H9 (cell line): Measurements from ENCODE around the gene STK10. TPM values are rescaled to one million over a fixed set of nuclear protein-coding genes. Genes with fewer than 3 reads are reported as not detected.

ENCODE experiments used
- DNase-seq: peaks from one replicate; pipeline ENCODE4 v3.0.0-alpha.2; 2017
- H2AFZ ChIP-seq: one replicate; pipeline ENCODE4 v1.6.1; 2013; ENCODE audit warnings: mild to moderate bottlenecking, low read length, control low read depth, moderate library complexity
- H2AK5ac ChIP-seq: 2 replicates; pipeline ENCODE4 v1.6.1; 2013; ENCODE audit warnings: low read length, control low read depth, mixed read lengths; ENCODE audit not compliant: insufficient read length
- H2BK120ac ChIP-seq: one replicate; pipeline ENCODE4 v1.6.1; 2013; ENCODE audit warnings: low read depth, mild to moderate bottlenecking, low read length, control low read depth, inconsistent platforms; ENCODE audit not compliant: poor library complexity, severe bottlenecking
- H2BK12ac ChIP-seq: 2 replicates; pipeline ENCODE4 v1.6.1; 2013; ENCODE audit warnings: low read length, control low read depth, mixed read lengths, low read depth; ENCODE audit not compliant: insufficient read length
- H2BK15ac ChIP-seq: 2 replicates; pipeline ENCODE4 v1.6.1; 2013; ENCODE audit warnings: low read depth, low read length, control low read depth
- H2BK20ac ChIP-seq: one replicate; pipeline ENCODE4 v1.6.1; 2013; ENCODE audit warnings: low read depth, mild to moderate bottlenecking, low read length, control low read depth, inconsistent platforms; ENCODE audit not compliant: poor library complexity, severe bottlenecking
- H2BK5ac ChIP-seq: 2 replicates; pipeline ENCODE4 v1.6.1; 2013; ENCODE audit warnings: low read length, control low read depth, mixed read lengths; ENCODE audit not compliant: insufficient read length
- H3K14ac ChIP-seq: 2 replicates; pipeline ENCODE4 v1.6.1; 2013; ENCODE audit warnings: low read length, control low read depth; ENCODE audit not compliant: insufficient read depth
- H3K18ac ChIP-seq: 2 replicates; pipeline ENCODE4 v1.6.1; 2013; ENCODE audit warnings: low read depth, mild to moderate bottlenecking, mixed read lengths, low read length, control low read depth; ENCODE audit not compliant: insufficient read length
- H3K23ac ChIP-seq: 2 replicates; pipeline ENCODE4 v1.6.1; 2013; ENCODE audit warnings: low read length, control low read depth, mixed read lengths, low read depth; ENCODE audit not compliant: insufficient read length
- H3K23me2 ChIP-seq: 2 replicates; pipeline ENCODE4 v1.6.1; 2013; ENCODE audit warnings: low read depth, mild to moderate bottlenecking, mixed read lengths, low read length, control low read depth; ENCODE audit not compliant: insufficient read length, poor library complexity, severe bottlenecking
- H3K27ac ChIP-seq: 2 replicates; pipeline ENCODE4 v1.5.1; 2013; ENCODE audit warnings: low read length, control low read depth, mixed read lengths, low read depth; ENCODE audit not compliant: insufficient read length
- H3K27me3 ChIP-seq: 2 replicates; pipeline ENCODE4 v1.6.1; 2013; ENCODE audit warnings: low read length, control low read depth, inconsistent platforms; ENCODE audit not compliant: insufficient read depth
- H3K4ac ChIP-seq: 2 replicates; pipeline ENCODE4 v1.6.1; 2013; ENCODE audit warnings: low read depth, mild to moderate bottlenecking, control low read depth, inconsistent platforms, low read length, moderate library complexity
- H3K4me1 ChIP-seq: 2 replicates; pipeline ENCODE4 v1.6.1; 2013; ENCODE audit warnings: low read length, control low read depth, inconsistent platforms; ENCODE audit not compliant: insufficient read depth
- H3K4me2 ChIP-seq: 2 replicates; pipeline ENCODE4 v1.6.1; 2013; ENCODE audit warnings: low read length, control low read depth, mixed read lengths; ENCODE audit not compliant: insufficient read length, insufficient read depth
- H3K56ac ChIP-seq: 2 replicates; pipeline ENCODE4 v1.6.1; 2013; ENCODE audit warnings: low read depth, mild to moderate bottlenecking, mixed read lengths, low read length, control low read depth; ENCODE audit not compliant: insufficient read length
- H3K79me1 ChIP-seq: 2 replicates; pipeline ENCODE4 v1.6.1; 2013; ENCODE audit warnings: low read depth, mild to moderate bottlenecking, moderate library complexity, low read length, control low read depth, inconsistent platforms; ENCODE audit not compliant: insufficient read depth, poor library complexity, severe bottlenecking
- H3K79me2 ChIP-seq: 2 replicates; pipeline ENCODE4 v1.6.1; 2013; ENCODE audit warnings: low read length, control low read depth, inconsistent platforms; ENCODE audit not compliant: insufficient read depth
- H3K9ac ChIP-seq: 2 replicates; pipeline ENCODE4 v1.6.1; 2013; ENCODE audit warnings: low read length, control low read depth, mixed read lengths; ENCODE audit not compliant: insufficient read length; ENCODE audit errors: extremely low read depth
- H3K9me3 ChIP-seq: one replicate; pipeline ENCODE4 v1.6.1; 2013; ENCODE audit warnings: low read depth, low read length, inconsistent platforms; ENCODE audit not compliant: control insufficient read depth
- H3T11ph ChIP-seq: one replicate; pipeline ENCODE4 v1.6.1; 2013; ENCODE audit warnings: mild to moderate bottlenecking, low read length, control low read depth, inconsistent platforms
- H4K20me1 ChIP-seq: one replicate; pipeline ENCODE4 v1.6.1; 2013; ENCODE audit not compliant: control insufficient read depth, insufficient read length, insufficient read depth
- H4K5ac ChIP-seq: 2 replicates; pipeline ENCODE4 v1.6.1; 2013; ENCODE audit warnings: low read depth, mild to moderate bottlenecking, mixed read lengths, low read length, control low read depth; ENCODE audit not compliant: insufficient read length
- H4K8ac ChIP-seq: replicated peaks from 2 replicates; pipeline ENCODE4 v1.6.1; 2013; ENCODE audit warnings: low read length, control low read depth, mixed read lengths, low read depth; ENCODE audit not compliant: insufficient read length
- H4K91ac ChIP-seq: 2 replicates; pipeline ENCODE4 v1.6.1; 2013; ENCODE audit warnings: low read depth, mild to moderate bottlenecking, moderate library complexity, mixed read lengths, low read length, control low read depth; ENCODE audit not compliant: insufficient read length
- H3K27ac Mint-ChIP-seq, 3 experiments: 2 replicates in 2 of 3; 3 replicates in 1 of 3; pipeline ENCODE4 v1.8.0; 2020 to 2021; ENCODE audit warnings: mixed read lengths in 3 of 3, mild to moderate bottlenecking in 1 of 3, moderate library complexity in 1 of 3
- H3K27me3 Mint-ChIP-seq: 2 replicates; pipeline ENCODE4 v1.8.0; 2021; ENCODE audit warnings: low read depth, mild to moderate bottlenecking, moderate library complexity, mixed read lengths
- H3K36me3 Mint-ChIP-seq, 3 experiments: 2 replicates in 2 of 3; 3 replicates in 1 of 3; pipeline ENCODE4 v1.8.0; 2020 to 2021; ENCODE audit warnings: low read depth in 3 of 3, mixed read lengths in 3 of 3; ENCODE audit not compliant: insufficient read depth in 1 of 3
- H3K4me1 Mint-ChIP-seq, 2 experiments: 2 replicates each; pipeline ENCODE4 v1.8.0; 2020; ENCODE audit warnings: mixed read lengths in 2 of 2
- H3K4me3 Mint-ChIP-seq, 2 experiments: 2 replicates in 1 of 2; 3 replicates in 1 of 2; pipeline ENCODE4 v1.8.0; 2020 to 2021; ENCODE audit warnings: mild to moderate bottlenecking in 2 of 2, mixed read lengths in 2 of 2, moderate library complexity in 1 of 2
- H3K9me3 Mint-ChIP-seq, 2 experiments: 2 replicates in 1 of 2; 3 replicates in 1 of 2; pipeline ENCODE4 v1.8.0; 2020; ENCODE audit warnings: mild to moderate bottlenecking in 2 of 2, mixed read lengths in 2 of 2, moderate library complexity in 1 of 2
- CTCF ChIP-seq: fragments of 200-600 bp; sonication (generic); conservative IDR thresholded peaks from 3 replicates; pipeline ENCODE4 v1.8.0; 2021; ENCODE audit warnings: antibody characterized with exemption, mild to moderate bottlenecking
- WGBS: extraction: QIAGEN DNeasy Blood & Tissue Kit; methylation state at CpG from one replicate; pipeline ENCODE4 v1.1.7; 2013; ENCODE audit warnings: missing lambda C conversion rate, low lambda C conversion rate, mixed read lengths; ENCODE audit not compliant: insufficient read length; ENCODE audit errors: extremely low coverage; 5-methylcytosine and 5-hydroxymethylcytosine counted together
- total RNA-seq: library from RNA; stranded (reverse); gene quantifications from 2 replicates; pipeline ENCODE4 v1.2.1, GENCODE V29; 2021

STK10 gene
- total RNA-seq, 1 experiment from 2014 or later: 14.6 TPM

GRCh38 chr5:172048539-172049101, 139.4 kb downstream of the STK10 start:
- no peak for TF ChIP-seq CTCF
- Mint-ChIP-seq H3K36me3 (peaks cover 3 to 26% (median 16%) of the 10 kb centered on the region in 3 experiments; a peak in 4 of 7 replicates), H3K27me3 (no peaks in the 10 kb centered on the region), H3K9me3 (no peaks in the 10 kb centered on the region), H3K27ac (peak overlapping the region; percentile 41 to 70 (median 69); a peak in 4 of 7 replicates), H3K4me3 (no peak overlapping the region; a peak in 1 of 5 replicates), H3K4me1 (peaks cover 39% of the 10 kb centered on the region in 2 experiments)
- no peak overlapping the region; the same call in 1 of the 2 replicates for H2BK15ac ChIP-seq
- no peak for DNase-seq
- no peak overlapping the region for H3K4me2 ChIP-seq
- H3K23me2 ChIP-seq: no peaks in the 10 kb centered on the region
- H3K9me3 ChIP-seq: no peaks in the 10 kb centered on the region
- no peak overlapping the region for H3K56ac ChIP-seq
- H2BK5ac ChIP-seq: no peak overlapping the region
- no peaks in the 10 kb centered on the region for H3K27me3 ChIP-seq
- H2BK12ac ChIP-seq: no peak overlapping the region
- no peak overlapping the region for H3K18ac ChIP-seq
- no peak overlapping the region for H3K4ac ChIP-seq
- no CpG with 5 or more reads among the region's 12 CpGs for WGBS
- no peaks in the 10 kb centered on the region for H3K79me1 ChIP-seq
- H4K5ac ChIP-seq: no peak overlapping the region
- H2AFZ ChIP-seq: no peak overlapping the region
- no peak overlapping the region for H4K8ac ChIP-seq
- no peak overlapping the region for H3K27ac ChIP-seq
- H3K79me2 ChIP-seq: no peaks in the 10 kb centered on the region
- H3K9ac ChIP-seq: no peak overlapping the region
- no peak overlapping the region for H2BK120ac ChIP-seq
- H3K23ac ChIP-seq: no peak overlapping the region
- H3K14ac ChIP-seq: no peak overlapping the region
- H2AK5ac ChIP-seq: no peak overlapping the region
- no peak overlapping the region for H3T11ph ChIP-seq
- no peak overlapping the region for H4K91ac ChIP-seq
- peaks cover 4% of the 10 kb centered on the region; the same call in 1 of the 2 replicates for H3K4me1 ChIP-seq
- H2BK20ac ChIP-seq: no peak overlapping the region
- no peaks in the 10 kb centered on the region for H4K20me1 ChIP-seq
